Loucy (cell line): ENCODE results near the gene CHRNB4.

Source experiments
- CTCF ChIP-seq: fragments of 200-600 bp; sonication (generic); conservative IDR thresholded peaks from 2 replicates; pipeline ENCODE4 v1.5.1; 2014; ENCODE audit warnings: mild to moderate bottlenecking, antibody characterized with exemption, low read length
- EZH2phosphoT487 ChIP-seq: fragments of 200-600 bp; IDR thresholded peaks from 2 replicates; pipeline ENCODE4 v1.6.1; 2018; ENCODE audit warnings: antibody characterized with exemption, mild to moderate bottlenecking, moderate library complexity, borderline replicate concordance

- TF ChIP-seq CTCF (no peak), EZH2phosphoT487 (no peak)
Observed at GRCh38 chr15:78621810-78622402, 19.1 kb downstream of the CHRNB4 start.
